SJSA1 (cell line): ENCODE measurements around the gene RAB26. TPM values are rescaled to one million over a fixed set of nuclear protein-coding genes. Genes with fewer than 3 reads are reported as not detected.
"Not testable (repeated sequence)": the region's sequence is repeated elsewhere in the genome, so short reads cannot be mapped to it uniquely, and the experiment has no call there.

Experiments
- DNase-seq, 2 experiments: peaks; one replicate each; pipeline ENCODE4 v3.0.0-alpha.2; 2015 to 2020; ENCODE audit warnings: low spot score in 2 of 2, low read depth in 1 of 2
- H3K27ac ChIP-seq: fragments of 250-450 bp; sonication (Bioruptor Pico); 2 replicates; pipeline ENCODE4 v1.5.1; 2020; ENCODE audit warnings: mild to moderate bottlenecking, moderate library complexity
- H3K27me3 ChIP-seq: fragments of 250-450 bp; sonication (Bioruptor Pico); replicated peaks from 2 replicates; pipeline ENCODE4 v1.5.1; 2020; ENCODE audit warnings: mild to moderate bottlenecking, moderate library complexity
- H3K36me3 ChIP-seq: fragments of 250-450 bp; sonication (Bioruptor Pico); 2 replicates; pipeline ENCODE4 v1.5.1; 2020; ENCODE audit warnings: mild to moderate bottlenecking
- H3K4me1 ChIP-seq: fragments of 250-450 bp; sonication (Bioruptor Pico); replicated peaks from 2 replicates; pipeline ENCODE4 v1.6.1; 2021; ENCODE audit warnings: mild to moderate bottlenecking
- H3K4me3 ChIP-seq: fragments of 250-450 bp; sonication (Bioruptor Pico); 2 replicates; pipeline ENCODE4 v1.5.1; 2020; ENCODE audit warnings: mild to moderate bottlenecking
- H3K9me3 ChIP-seq: fragments of 250-450 bp; sonication (Bioruptor Pico); replicated peaks from 2 replicates; pipeline ENCODE4 v1.5.1; 2020; ENCODE audit warnings: mild to moderate bottlenecking
- total RNA-seq: library from RNA; depleted of rRNA; stranded (reverse); fragments of >200 nt; shearing (Covaris generic); gene quantifications from 2 replicates; pipeline ENCODE4 v1.2.3, GENCODE V29; 2014; rRNA removed

RAB26 gene
- total RNA-seq, 1 experiment from 2014 or later: 0.16 TPM

GRCh38 chr16:2203119-2203688 is 54.8 kb downstream of the RAB26 start:
- not testable (repeated sequence) for H3K9me3 ChIP-seq, H3K27ac ChIP-seq, DNase-seq, H3K4me3 ChIP-seq
- H3K27me3 ChIP-seq: peaks cover 18% of the 10 kb centered on the region
- H3K36me3 ChIP-seq: peaks cover 19% of the 10 kb centered on the region
- H3K4me1 ChIP-seq: peaks cover 13% of the 10 kb centered on the region

Other genes starting within 250 kb of the RAB26 start
- not detected in 2 replicates for gene HS3ST6, start 230.2 kb upstream of the RAB26 start, total RNA-seq
- 13.9 and 21.3 TPM in 2 replicates for gene MSRB1, start 205.4 kb upstream of the RAB26 start, total RNA-seq
- gene RPL3L, start 193.9 kb upstream of the RAB26 start, total RNA-seq: not detected in 2 replicates
- gene NDUFB10, start 189.1 kb upstream of the RAB26 start, total RNA-seq: 273 and 292 TPM in 2 replicates
- gene RPS2, start 183.8 kb upstream of the RAB26 start, total RNA-seq: 2,199 and 2,611 TPM in 2 replicates
- not detected in 2 replicates for gene RNF151, start 181.8 kb upstream of the RAB26 start, total RNA-seq
- 68.0 and 156 TPM in 2 replicates for gene TBL3, start 176.6 kb upstream of the RAB26 start, total RNA-seq
- gene NOXO1, start 167.2 kb upstream of the RAB26 start, total RNA-seq: 0.16 TPM in 1 of 2 replicates, not detected in the other
- 26.9 and 31.8 TPM in 2 replicates for gene GFER, start 164.4 kb upstream of the RAB26 start, total RNA-seq
- 1.8 and 7.3 TPM in 2 replicates for gene SYNGR3, start 158.7 kb upstream of the RAB26 start, total RNA-seq
- 13.5 and 20.4 TPM in 2 replicates for gene ZNF598, start 138.8 kb upstream of the RAB26 start, total RNA-seq
- gene NPW, start 128.8 kb upstream of the RAB26 start, total RNA-seq: not detected in 2 replicates
- 50.2 and 57.3 TPM in 2 replicates for gene NHERF2, start 121.7 kb upstream of the RAB26 start, total RNA-seq
- 33.9 and 59.3 TPM in 2 replicates for gene NTHL1, start 100.8 kb upstream of the RAB26 start, total RNA-seq
- 36.9 and 51.9 TPM in 2 replicates for gene TSC2, start 100.6 kb upstream of the RAB26 start, total RNA-seq
- 60.4 and 97.9 TPM in 2 replicates for gene PKD1, start 12.7 kb upstream of the RAB26 start, total RNA-seq
- 26.4 and 39.5 TPM in 2 replicates for gene TRAF7, start 7.2 kb downstream of the RAB26 start, total RNA-seq
- gene CASKIN1, start 48.0 kb downstream of the RAB26 start, total RNA-seq: not detected in 2 replicates
- 25.3 and 34.1 TPM in 2 replicates for gene MLST8, start 56.8 kb downstream of the RAB26 start, total RNA-seq
- gene BRICD5, start 62.2 kb downstream of the RAB26 start, total RNA-seq: 0.88 and 4.6 TPM in 2 replicates
- gene PGP, start 66.2 kb downstream of the RAB26 start, total RNA-seq: 37.8 and 47.1 TPM in 2 replicates
- 44.7 and 47.6 TPM in 2 replicates for gene E4F1, start 75.0 kb downstream of the RAB26 start, total RNA-seq
- gene DNASE1L2, start 87.8 kb downstream of the RAB26 start, total RNA-seq: 1.4 TPM in 2 replicates
- 80.2 and 93.3 TPM in 2 replicates for gene ECI1, start 103.0 kb downstream of the RAB26 start, total RNA-seq
- gene RNPS1, start 119.5 kb downstream of the RAB26 start, total RNA-seq: 122 and 164 TPM in 2 replicates
- gene ABCA3, start 192.1 kb downstream of the RAB26 start, total RNA-seq: 0.06 TPM in 1 of 2 replicates, not detected in the other